A549 (cell line): ENCODE results near the gene SP140L. TPM values are rescaled to one million over a fixed set of nuclear protein-coding genes. Genes with fewer than 3 reads are reported as not detected.
"Not testable (repeated sequence)": the region's sequence is repeated elsewhere in the genome, so short reads cannot be mapped to it uniquely, and the experiment has no call there.

ENCODE experiments used
- ATAC-seq, 2 experiments: fragments of 200-7000 bp in 1 of 2; fragments of >200 bp in 1 of 2; cut with Nextera tagmentation in 1 of 2; cut with Tn5 transposase in 1 of 2; 3 replicates each; pipeline versions ENCODE4 v1.8.0 to v1.9.1; 2018 to 2020; ENCODE audit warnings: mild to moderate bottlenecking in 1 of 2, moderate library complexity in 1 of 2
- CTCF ChIA-PET: fragments of 300-600 bp; sonication (Branson Sonifier 250); formaldehyde crosslinking; extraction: SDS; loops from one replicate; lab custom pipeline; 2021; ENCODE audit warnings: antibody characterized with exemption, inconsistent platforms; lab: Yijun Ruan, JAX
- POLR2A ChIA-PET: fragments of 350-600 bp; formaldehyde crosslinking; extraction: SDS; loops from one replicate; lab custom pipeline; 2021; ENCODE audit warnings: antibody characterized with exemption, inconsistent platforms; lab: Yijun Ruan, JAX
- DNase-seq, 2 experiments: peaks; one replicate each; pipeline versions ENCODE4 v3.0.0 to v3.0.0-alpha.2; 2011 to 2016; ENCODE audit warnings: low read depth in 1 of 2, low spot score in 1 of 2
- FAIRE-seq: peaks from 2 replicates; lab custom pipeline; 2011; peaks lifted over from hg19 to GRCh38; lab: Jason Lieb, UNC
- H3K27ac ChIP-seq, 2 experiments: fragments of >200 bp; sonication (Bioruptor Twin); formaldehyde crosslinking; 3 replicates each; pipeline ENCODE4 v1.5.1; 2016 to 2017
- H3K4me1 ChIP-seq: fragments of >200 bp; sonication (Bioruptor Twin); formaldehyde crosslinking; 3 replicates; pipeline ENCODE4 v1.6.1; 2016
- H3K4me2 ChIP-seq: fragments of >200 bp; sonication (Bioruptor Twin); formaldehyde crosslinking; 3 replicates; pipeline ENCODE4 v1.6.1; 2016
- H3K4me3 ChIP-seq: fragments of >200 bp; sonication (Bioruptor Twin); formaldehyde crosslinking; 3 replicates; pipeline ENCODE4 v1.5.1; 2016
- H3K9me3 ChIP-seq: fragments of >200 bp; sonication (Bioruptor Twin); formaldehyde crosslinking; 3 replicates; pipeline ENCODE4 v1.6.1; 2016
- BCL3 ChIP-seq: fragments of >200 bp; sonication (Bioruptor Twin); formaldehyde crosslinking; IDR thresholded peaks from 3 replicates; pipeline ENCODE4 v1.6.1; 2016
- E2F6 ChIP-seq: IDR thresholded peaks from 2 replicates; pipeline ENCODE4 v1.6.1; 2012; ENCODE audit warnings: low read depth, borderline replicate concordance
- EHMT2 ChIP-seq: fragments of 200-600 bp; sonication (generic); IDR thresholded peaks from 2 replicates; pipeline ENCODE4 v1.6.1; 2016; ENCODE audit warnings: antibody characterized with exemption, low read depth, mild to moderate bottlenecking, moderate library complexity
- ELK1 ChIP-seq: fragments of 150-350 bp; IDR thresholded peaks from 2 replicates; pipeline ENCODE4 v1.6.1; 2014; ENCODE audit warnings: low read depth, mild to moderate bottlenecking, low read length
- ESRRA ChIP-seq: fragments of 150-350 bp; IDR thresholded peaks from 2 replicates; pipeline ENCODE4 v1.6.1; 2014; ENCODE audit warnings: mild to moderate bottlenecking, low read length, borderline replicate concordance
- FOSL2 ChIP-seq, 2 experiments: fragments of 450-650 bp in 1 of 2; fragments of >200 bp in 1 of 2; sonication (Bioruptor Twin) in 1 of 2; formaldehyde crosslinking; IDR thresholded peaks; 2 replicates each; pipeline versions ENCODE4 v1.5.0 to v1.6.1; 2016 to 2020; ENCODE audit warnings: mild to moderate bottlenecking in 1 of 2, moderate library complexity in 1 of 2
- GATA3 ChIP-seq: IDR thresholded peaks from 2 replicates; pipeline ENCODE4 v1.6.1; 2012; ENCODE audit warnings: borderline replicate concordance
- HEYL ChIP-seq: fragments of 250-450 bp; sonication (Bioruptor Pico); IDR thresholded peaks from 2 replicates; pipeline ENCODE4 v1.8.0; 2021; ENCODE audit warnings: mild to moderate bottlenecking, moderate library complexity
- HOXA7 ChIP-seq: fragments of 250-450 bp; sonication (Bioruptor Pico); IDR thresholded peaks from 2 replicates; pipeline ENCODE4 v1.5.0; 2020; ENCODE audit warnings: mild to moderate bottlenecking, moderate library complexity
- HOXB13 ChIP-seq: fragments of 250-450 bp; sonication (Bioruptor Pico); IDR thresholded peaks from 2 replicates; pipeline ENCODE4 v1.5.0; 2020; ENCODE audit warnings: low read depth, mild to moderate bottlenecking, moderate library complexity
- HOXB5 ChIP-seq: fragments of 250-450 bp; sonication (Bioruptor Pico); IDR thresholded peaks from 2 replicates; pipeline ENCODE4 v1.5.0; 2020; ENCODE audit warnings: mild to moderate bottlenecking, moderate library complexity
- JUNB ChIP-seq: fragments of >200 bp; sonication (Bioruptor Twin); formaldehyde crosslinking; IDR thresholded peaks from 2 replicates; pipeline ENCODE4 v1.6.1; 2016
- MAFK ChIP-seq: fragments of 450-650 bp; IDR thresholded peaks from 2 replicates; pipeline ENCODE4 v1.6.1; 2014; ENCODE audit not compliant: partially characterized antibody
- MAZ ChIP-seq: fragments of 150-350 bp; IDR thresholded peaks from 2 replicates; pipeline ENCODE4 v1.6.1; 2014; ENCODE audit warnings: antibody characterized with exemption, low read depth, low read length, borderline replicate concordance
- MYC ChIP-seq: IDR thresholded peaks from 2 replicates; pipeline ENCODE4 v1.6.1; 2012; ENCODE audit warnings: mild to moderate bottlenecking, inconsistent platforms, low read length, improper control_type of control experiment, borderline replicate concordance
- NR3C1 ChIP-seq: fragments of >200 bp; sonication (Bioruptor Twin); formaldehyde crosslinking; IDR thresholded peaks from 3 replicates; pipeline ENCODE4 v1.6.1; 2017
- SREBF2 ChIP-seq: fragments of 450-650 bp; IDR thresholded peaks from 2 replicates; pipeline ENCODE4 v1.6.1; 2014; ENCODE audit warnings: mild to moderate bottlenecking, moderate library complexity
- whole genome bisulfite sequencing: methylation state at CpG from one replicate; pipeline ENCODE4 v1.1.6; 2017; ENCODE audit errors: missing lambda C conversion rate; 5-methylcytosine and 5-hydroxymethylcytosine counted together
- polyA plus RNA-seq, 4 experiments: library from polyadenylated mRNA; depleted of rRNA in 3 of 4; stranded (reverse); fragments of >200 nt; fragmentation: RNase III in 1 of 4; extraction: RNeasy Plus Mini Kit Qiagen cat#74134 plus additional on column Dnase treatment in 1 of 4; gene quantifications; 2 replicates in 3 of 4; 3 replicates in 1 of 4; pipeline ENCODE4 v1.2.3, GENCODE V29; 2011 to 2017

SP140L gene
- polyA plus RNA-seq, 2 of the 4 experiments (the other 2 are of a cell fraction) = 1.7 to 2.5 TPM

- 11% methylated on average over 3 of the region's 3 CpGs for WGBS
- FAIRE-seq (no peak), ATAC-seq (no peak), DNase-seq (no peak)
- H3K4me3 ChIP-seq = no peak overlapping the region
- no peaks in the 10 kb centered on the region for H3K9me3 ChIP-seq
- TF ChIP-seq MAFK = no peak
- no peak for TF ChIP-seq EHMT2
- no peak for TF ChIP-seq HOXA7 (CRISPR knock-in tag)
- TF ChIP-seq ELK1 = no peak
- no peak for TF ChIP-seq BCL3
- no peak for TF ChIP-seq MAZ
- no peak for TF ChIP-seq E2F6
- no peak for TF ChIP-seq MYC
- no peak for TF ChIP-seq NR3C1
- no peak for TF ChIP-seq FOSL2 (IDR thresholded peaks at IDR 0.05)
- no peak for TF ChIP-seq FOSL2 (CRISPR knock-in tag; IDR thresholded peaks at IDR 0.05)
- TF ChIP-seq GATA3 = no peak
- TF ChIP-seq ESRRA = no peak
- TF ChIP-seq HEYL (CRISPR knock-in tag) = no peak
- TF ChIP-seq SREBF2 = no peak
- TF ChIP-seq HOXB5 = no peak
- TF ChIP-seq HOXB13 (CRISPR knock-in tag) = no peak
- no peak for TF ChIP-seq JUNB
- CTCF ChIA-PET = no interaction called here
- no peak overlapping the region for H3K4me2 ChIP-seq
- H3K27ac ChIP-seq = no peak overlapping the region
- POLR2A ChIA-PET = no interaction called here
- H3K4me1 ChIP-seq = no peaks in the 10 kb centered on the region
Measured at GRCh38 chr2:230335864-230336506, 9.0 kb downstream of the SP140L start.

GRCh38 chr2:230341936-230342528 is 15.0 kb downstream of the SP140L start:
- FAIRE-seq, H3K4me3 ChIP-seq, H3K9me3 ChIP-seq, H3K4me1 ChIP-seq, H3K27ac ChIP-seq, H3K4me2 ChIP-seq, CTCF ChIA-PET, ATAC-seq, POLR2A ChIA-PET, DNase-seq: not testable (repeated sequence)
- WGBS = 80% methylated on average over 20 of the region's 33 CpGs

GRCh38 chr2:230343041-230343624 is 16.1 kb downstream of the SP140L start:
- H3K27ac ChIP-seq, H3K4me1 ChIP-seq, CTCF ChIA-PET, ATAC-seq, H3K4me3 ChIP-seq, DNase-seq, FAIRE-seq, H3K9me3 ChIP-seq, POLR2A ChIA-PET, H3K4me2 ChIP-seq: not testable (repeated sequence)
- 33% methylated on average over 1 of the region's 2 CpGs for WGBS
